NCI-H345 treated with DMSO at 0.1 percent for 48 hours (cell line): ENCODE measurements around the gene TANGO2.

Experiments
- DNase-seq: peaks from one replicate; lab custom pipeline; 2025; ENCODE audit not compliant: unreplicated experiment; lab: John Stamatoyannopoulos, UW

TANGO2 gene

DNA sequence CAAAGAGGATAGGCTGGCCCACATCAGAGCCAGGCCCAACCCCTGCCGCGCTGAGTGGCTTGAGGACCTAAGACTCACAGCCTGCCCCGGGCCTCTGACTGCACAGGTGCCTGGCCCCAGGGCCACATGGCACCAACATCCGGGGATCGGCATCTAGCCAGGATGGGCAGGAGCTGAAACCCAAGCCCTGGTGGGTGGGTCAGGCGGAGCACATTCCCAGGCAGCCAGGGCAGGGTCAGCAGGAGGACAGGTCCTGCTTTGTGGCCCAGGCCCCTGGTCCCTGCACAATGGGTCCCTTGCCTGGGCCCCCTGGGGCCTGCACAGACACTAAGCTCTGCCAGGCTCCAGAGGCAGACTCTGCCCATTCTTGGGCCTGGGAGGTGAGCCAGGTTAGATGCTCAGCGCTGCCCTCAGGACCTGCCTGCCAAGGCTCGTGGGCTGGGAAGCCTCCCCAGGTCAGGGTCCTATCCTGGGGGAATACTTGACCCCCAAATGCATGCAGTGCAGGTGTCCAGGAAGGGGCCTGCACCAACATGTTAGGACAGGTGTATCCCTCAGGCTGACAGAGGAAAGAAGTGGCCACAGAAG is 37.8 kb upstream of the TANGO2 start:
- no peak for DNase-seq

DNA sequence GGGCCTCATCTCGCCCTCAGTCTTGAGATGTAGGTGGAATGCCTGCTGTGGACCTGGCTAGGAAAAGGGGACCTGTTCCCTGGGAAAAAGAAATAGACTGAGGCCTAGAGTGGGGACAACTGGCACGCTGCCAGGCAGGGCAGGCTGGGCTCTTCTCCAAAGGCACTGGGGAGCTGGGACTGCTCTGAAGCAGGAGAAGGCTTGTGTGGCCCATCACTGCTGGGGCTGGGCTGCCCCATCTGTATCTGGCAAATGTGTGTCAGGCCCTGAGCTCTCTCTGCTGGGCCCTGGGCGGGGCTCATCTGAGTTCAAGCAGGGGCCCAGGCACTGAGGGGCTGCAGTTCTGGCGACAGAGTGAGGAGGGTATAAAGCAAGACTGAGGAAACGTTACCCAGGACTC is 37.2 kb upstream of the TANGO2 start:
- DNase-seq, result no peak

GRCh38 chr22:19984201-19984753 is 36.6 kb upstream of the TANGO2 start:
- DNase-seq, result no peak

GRCh38 chr22:19984851-19985811 is 35.8 kb upstream of the TANGO2 start:
- DNase-seq, result no peak

GRCh38 chr22:19986011-19986409 is 34.9 kb upstream of the TANGO2 start:
- no peak for DNase-seq

DNA sequence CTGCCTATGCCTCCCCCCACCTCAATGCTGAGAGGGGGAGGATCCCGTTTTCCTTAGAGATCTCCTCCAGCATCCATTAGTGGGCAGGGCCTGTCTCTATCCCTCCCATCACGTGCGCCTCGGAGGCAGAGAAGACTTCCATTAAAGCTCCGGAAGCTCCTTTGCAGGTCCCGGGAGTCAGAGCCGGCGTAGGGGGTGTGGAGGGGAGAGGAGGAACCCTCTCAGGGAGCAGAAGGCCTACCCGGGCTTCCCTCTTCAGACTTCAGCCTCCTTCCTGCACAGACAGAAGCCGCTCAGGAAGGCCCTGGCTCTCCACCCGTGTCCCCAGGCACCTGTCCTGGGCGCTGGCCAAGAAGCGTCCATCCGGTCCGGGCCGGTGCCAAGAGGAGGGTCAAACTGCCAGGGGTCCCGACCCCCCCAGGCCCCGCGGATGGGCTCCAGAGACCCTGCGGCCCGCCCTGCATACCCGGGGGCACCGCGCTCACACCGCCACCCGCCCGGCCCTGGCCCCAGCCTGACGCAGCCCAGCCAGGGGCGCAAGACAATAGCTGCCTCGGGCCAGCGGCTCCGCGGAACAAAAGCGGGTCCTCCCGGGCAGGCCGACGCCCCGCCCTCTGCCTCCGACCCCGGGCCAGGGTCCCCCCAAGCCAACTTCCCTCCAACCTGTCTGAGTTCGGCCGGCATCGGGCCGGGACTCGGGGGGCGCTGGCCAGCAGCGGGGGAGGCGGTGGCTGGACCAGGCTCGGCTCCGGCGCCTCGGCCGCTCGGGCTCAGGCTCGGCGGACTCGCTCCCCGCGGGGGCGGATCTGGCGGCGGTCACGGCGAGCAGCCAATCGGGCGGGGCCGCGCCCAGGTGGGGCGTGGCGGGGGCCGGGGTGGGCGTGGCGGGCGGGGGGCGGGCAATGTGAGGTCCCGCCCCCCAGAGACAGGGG is 34.2 kb upstream of the TANGO2 start:
- DNase-seq, result peak; percentile 40

GRCh38 chr22:19987394-19988306 is 33.3 kb upstream of the TANGO2 start:
- no peak for DNase-seq

DNA sequence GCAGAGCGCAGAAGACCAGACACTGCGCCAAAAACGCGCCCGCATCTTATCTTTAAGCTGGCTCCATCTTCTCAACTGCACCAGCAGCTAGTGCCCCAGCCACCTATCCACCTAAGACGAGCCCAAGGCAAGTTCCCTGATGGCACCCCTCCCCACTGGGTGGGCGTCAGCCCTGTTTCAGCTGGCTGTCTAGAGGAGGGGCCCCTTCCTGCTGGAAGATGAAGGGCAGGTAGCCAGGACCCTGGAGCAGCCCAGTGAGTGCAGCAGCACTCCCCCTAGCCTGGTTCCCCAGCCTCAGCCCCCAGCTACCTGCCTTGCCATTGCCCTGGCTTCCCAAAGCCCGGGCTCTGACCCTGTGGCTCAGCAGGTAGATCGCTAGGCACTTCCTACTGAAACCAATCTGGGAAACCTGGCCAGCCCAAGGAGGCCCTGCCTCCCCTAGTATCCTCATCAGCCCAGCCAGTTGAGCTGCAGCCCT is 32.5 kb upstream of the TANGO2 start:
- DNase-seq, result no peak

DNA sequence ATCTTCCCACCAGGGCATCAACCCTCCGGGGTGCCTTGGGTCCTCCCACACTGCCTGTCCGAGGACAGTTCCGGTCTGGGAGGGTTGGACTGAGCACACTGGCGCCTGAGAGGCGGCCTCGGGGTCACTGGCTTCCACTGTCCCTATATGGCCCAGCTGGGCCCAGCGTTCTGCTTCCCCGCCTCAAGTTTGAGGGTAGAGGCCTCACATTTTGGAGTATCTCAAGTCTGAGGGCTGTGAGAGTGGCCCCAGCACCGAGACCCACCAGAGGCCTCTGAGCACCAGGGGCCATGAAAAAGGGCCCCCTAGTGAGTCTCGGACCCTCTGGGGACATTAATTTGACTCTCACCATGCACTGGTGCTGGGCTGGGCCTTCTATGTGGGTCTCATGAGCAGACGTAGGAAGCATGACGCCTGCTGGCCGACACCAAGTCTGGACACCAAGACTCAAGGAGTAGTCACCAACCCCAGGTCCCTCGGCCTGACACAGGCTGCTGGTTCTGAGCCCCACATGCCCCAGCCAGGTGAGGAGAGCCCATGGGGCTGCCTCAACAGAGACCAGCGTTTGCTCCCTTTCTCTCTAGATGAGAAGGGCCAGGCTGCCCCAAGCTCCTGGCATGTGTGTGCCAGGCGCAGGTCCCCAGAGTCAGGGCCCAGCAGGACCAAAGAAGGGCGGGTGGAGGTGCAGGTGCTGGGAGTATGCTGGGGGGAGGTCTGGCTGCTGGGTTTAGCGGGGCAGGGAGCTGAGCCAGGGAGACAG is 31.8 kb upstream of the TANGO2 start:
- no peak for DNase-seq

- DNase-seq, result no peak
Observed at GRCh38 chr22:19989725-19990067, 31.2 kb upstream of the TANGO2 start.

GRCh38 chr22:19990188-19990587 is 30.7 kb upstream of the TANGO2 start:
- DNase-seq, result no peak

DNA sequence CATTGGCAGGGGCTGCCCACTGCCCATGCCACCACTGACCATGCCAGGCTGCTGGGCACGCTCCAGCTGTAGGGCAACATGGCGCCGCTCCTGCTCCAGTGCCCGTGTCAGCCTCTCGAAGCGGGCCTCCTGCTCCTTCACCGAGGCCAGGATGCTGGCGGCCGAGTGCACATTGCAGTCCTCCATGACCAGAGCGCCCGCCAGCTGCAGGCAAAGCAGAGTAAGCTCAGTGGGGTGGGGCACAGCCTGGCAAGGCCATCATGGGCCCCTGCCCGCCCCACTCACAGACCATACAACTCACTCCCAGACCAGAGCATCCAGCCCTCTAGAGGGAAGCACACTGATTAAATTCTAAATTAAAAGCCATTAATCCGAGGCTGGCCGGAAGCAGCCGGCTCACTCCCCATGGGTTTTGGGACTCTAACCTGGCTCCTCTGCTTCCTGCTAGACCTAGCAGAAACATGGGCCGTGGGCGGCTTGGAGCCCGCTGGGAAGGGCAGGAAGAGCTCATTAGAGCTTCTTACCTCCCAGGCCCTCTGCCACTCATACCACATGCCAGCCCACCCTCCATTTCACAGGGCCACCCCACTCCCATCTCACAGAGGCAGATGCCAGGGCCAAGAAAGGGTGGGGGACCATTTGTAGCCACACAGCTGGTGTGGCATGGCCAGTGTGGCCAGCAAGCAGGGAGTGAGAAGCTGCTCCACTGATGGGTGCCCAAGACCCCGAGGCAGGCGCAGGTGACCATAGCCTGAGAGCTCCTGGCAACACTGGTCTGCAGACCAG is 30.1 kb upstream of the TANGO2 start:
- DNase-seq, result no peak

GRCh38 chr22:19991395-19991644 is 29.6 kb upstream of the TANGO2 start:
- DNase-seq, result no peak

GRCh38 chr22:19991645-19992451 is 29.1 kb upstream of the TANGO2 start:
- DNase-seq, result no peak

- DNase-seq, result no peak
Observed at GRCh38 chr22:19992481-19992911, 28.4 kb upstream of the TANGO2 start.

DNA sequence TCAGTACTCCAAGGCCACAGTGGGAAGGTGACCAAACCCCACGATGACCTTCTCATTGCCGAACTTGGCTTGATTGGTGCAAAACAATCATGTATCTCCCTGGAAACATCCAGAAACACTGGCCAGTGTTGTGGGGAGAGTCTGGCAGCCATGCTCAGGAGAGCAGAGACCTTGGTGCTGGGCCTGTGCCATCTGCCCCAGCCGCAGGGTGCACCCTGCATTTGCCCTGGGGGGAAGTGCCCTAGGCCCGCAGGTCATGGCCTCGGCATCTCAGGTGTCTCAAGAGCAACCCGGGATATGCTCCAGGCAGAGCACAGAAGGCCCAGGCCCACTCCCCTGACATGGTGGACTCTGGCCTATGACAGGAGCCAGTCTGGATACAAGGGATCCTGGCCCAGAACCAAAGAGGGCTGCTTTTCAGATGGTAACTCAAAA is 28.0 kb upstream of the TANGO2 start:
- DNase-seq, result no peak

DNA sequence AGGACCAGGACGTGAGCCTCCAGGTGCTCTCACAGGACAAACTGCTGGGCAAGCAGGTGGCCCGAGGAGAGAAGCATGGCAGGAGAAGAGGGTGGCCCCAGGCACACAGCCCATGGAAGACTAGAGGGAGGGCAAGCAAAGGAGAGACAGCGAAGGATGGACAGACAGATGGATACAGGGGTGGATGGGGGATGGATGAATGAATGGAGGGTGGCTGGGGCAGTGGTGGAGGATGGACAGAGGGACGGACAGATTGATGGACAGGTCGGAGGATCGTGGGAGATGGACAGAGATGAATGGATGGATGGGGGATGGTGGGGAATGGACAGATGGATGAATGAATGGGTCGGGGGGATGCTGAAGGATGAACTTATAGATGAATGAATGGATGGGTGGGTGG is 27.0 kb upstream of the TANGO2 start:
- no peak for DNase-seq
